ENCODE results near the gene SLX9. TPM values are rescaled to one million over a fixed set of nuclear protein-coding genes. Genes with fewer than 3 reads are reported as not detected.

SLX9 gene
- total and polyA plus RNA-seq, 7 donors: 9.7 to 38.8 (median 20.7) TPM

DNA sequence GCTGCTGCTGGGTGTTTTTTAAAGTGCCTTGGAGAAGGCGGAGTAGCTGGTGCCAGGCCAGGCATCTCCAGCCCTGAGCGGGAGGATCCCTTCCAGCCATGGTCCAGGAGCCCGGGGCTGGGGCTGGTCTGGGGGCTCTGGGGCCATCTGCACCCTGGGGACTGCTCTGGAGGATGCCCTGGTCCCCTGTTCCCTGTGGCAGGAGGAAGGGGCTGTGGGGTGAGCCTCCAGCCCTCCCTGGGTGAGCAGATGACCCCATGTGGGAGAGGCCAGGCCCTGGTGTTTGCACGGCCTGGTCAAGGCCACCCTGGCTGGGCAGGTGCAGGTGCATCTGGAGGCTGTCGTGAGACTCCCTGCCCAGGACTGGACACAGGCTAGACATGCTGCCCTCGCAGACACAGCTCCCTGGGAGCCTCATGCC is 56.7 kb downstream of the SLX9 start:
- H3K27ac ChIP-seq: peak overlapping the region in 1 of 4 donors; percentile 78
- H3K4me1 ChIP-seq: peaks cover 0 to 62% (median 57%) of the 10 kb centered on the region in 4 donors
- no peaks in the 10 kb centered on the region for H3K27me3 ChIP-seq
- intact Hi-C loops (cut with DNase I): no loop called here
- H3K9me3 ChIP-seq: no peaks in the 10 kb centered on the region
- H3K4me3 ChIP-seq: no peak overlapping the region
- peak; percentile 60 for DNase-seq
- WGBS, 2 donors: 56 to 68% methylated on average over 6 of the region's 6 CpGs
- H3K36me3 ChIP-seq: no peaks in the 10 kb centered on the region
- TF ChIP-seq, protein P1, sequence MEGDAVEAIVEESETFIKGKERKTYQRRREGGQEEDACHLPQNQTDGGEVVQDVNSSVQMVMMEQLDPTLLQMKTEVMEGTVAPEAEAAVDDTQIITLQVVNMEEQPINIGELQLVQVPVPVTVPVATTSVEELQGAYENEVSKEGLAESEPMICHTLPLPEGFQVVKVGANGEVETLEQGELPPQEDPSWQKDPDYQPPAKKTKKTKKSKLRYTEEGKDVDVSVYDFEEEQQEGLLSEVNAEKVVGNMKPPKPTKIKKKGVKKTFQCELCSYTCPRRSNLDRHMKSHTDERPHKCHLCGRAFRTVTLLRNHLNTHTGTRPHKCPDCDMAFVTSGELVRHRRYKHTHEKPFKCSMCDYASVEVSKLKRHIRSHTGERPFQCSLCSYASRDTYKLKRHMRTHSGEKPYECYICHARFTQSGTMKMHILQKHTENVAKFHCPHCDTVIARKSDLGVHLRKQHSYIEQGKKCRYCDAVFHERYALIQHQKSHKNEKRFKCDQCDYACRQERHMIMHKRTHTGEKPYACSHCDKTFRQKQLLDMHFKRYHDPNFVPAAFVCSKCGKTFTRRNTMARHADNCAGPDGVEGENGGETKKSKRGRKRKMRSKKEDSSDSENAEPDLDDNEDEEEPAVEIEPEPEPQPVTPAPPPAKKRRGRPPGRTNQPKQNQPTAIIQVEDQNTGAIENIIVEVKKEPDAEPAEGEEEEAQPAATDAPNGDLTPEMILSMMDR (IDR thresholded peaks at IDR 0.05): no peak
- TF ChIP-seq POLR2AphosphoS5 (IDR thresholded peaks at IDR 0.05) (no peak), EP300 (IDR thresholded peaks at IDR 0.05) (no peak), POLR2A (IDR thresholded peaks at IDR 0.05) (no peak)

DNA sequence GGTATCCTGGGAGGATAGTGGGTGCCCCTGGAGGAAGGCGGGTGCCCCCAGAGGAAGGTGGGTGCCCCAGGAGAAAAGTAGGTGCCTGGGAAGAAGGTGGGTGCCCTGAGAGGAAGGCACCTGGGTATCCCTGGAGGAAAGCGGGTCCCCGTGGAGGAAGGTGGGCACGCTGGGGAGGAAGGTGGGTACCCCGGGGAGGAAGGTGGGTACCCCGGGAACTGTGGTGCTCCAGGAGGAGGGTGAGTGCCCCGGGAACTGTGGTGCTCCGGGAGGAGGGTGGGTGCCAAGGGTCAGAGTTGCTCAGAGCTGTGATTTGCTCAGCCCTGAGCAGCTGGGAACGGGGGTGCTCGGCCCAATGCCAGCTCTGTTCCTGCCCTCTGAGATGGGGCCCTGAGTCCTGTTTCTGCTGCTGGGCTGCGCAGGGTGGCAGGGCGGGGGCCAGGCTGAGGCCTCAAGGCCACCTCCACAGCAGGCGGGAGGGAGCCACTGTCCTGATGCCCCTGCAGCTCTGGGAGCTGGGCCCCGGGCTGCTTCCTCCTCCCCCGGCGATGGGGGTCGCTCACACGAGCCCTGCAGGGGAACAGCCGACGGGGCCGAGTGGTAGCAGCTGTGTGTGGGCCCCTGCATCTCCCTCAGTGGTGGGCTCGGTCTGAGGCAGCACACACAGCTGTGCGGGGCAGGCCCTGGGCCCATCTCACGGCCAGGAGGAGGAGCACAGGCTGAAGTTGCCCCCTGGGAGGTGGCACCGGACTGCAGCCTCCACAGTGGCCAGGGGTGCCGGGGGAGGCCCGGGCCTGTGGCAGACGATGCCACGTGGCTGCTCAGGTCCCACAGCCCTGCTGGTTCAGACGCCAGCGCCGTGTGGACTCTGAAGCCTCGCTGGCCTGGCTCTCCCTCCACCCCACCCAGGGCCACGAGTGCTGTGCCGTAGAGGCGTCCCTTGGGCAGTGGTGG is 57.4 kb downstream of the SLX9 start:
- Histone ChIP-seq H3K4me1 (peaks cover 0 to 60% (median 54%) of the 10 kb centered on the region in 4 donors), H3K36me3 (no peaks in the 10 kb centered on the region), H3K9me3 (no peaks in the 10 kb centered on the region), H3K27ac (no peak overlapping the region), H3K27me3 (no peaks in the 10 kb centered on the region), H3K4me3 (no peak overlapping the region)
- DNase-seq: peak; percentile 64
- TF ChIP-seq EP300 (IDR thresholded peaks at IDR 0.05) (no peak), POLR2AphosphoS5 (IDR thresholded peaks at IDR 0.05) (no peak), POLR2A (IDR thresholded peaks at IDR 0.05) (no peak)
- TF ChIP-seq, protein P1 (IDR thresholded peaks at IDR 0.05): no peak
- WGBS, 2 donors: 57 to 69% methylated on average over 36 of the region's 36 CpGs
- intact Hi-C loops (cut with DNase I): no loop called here

DNA sequence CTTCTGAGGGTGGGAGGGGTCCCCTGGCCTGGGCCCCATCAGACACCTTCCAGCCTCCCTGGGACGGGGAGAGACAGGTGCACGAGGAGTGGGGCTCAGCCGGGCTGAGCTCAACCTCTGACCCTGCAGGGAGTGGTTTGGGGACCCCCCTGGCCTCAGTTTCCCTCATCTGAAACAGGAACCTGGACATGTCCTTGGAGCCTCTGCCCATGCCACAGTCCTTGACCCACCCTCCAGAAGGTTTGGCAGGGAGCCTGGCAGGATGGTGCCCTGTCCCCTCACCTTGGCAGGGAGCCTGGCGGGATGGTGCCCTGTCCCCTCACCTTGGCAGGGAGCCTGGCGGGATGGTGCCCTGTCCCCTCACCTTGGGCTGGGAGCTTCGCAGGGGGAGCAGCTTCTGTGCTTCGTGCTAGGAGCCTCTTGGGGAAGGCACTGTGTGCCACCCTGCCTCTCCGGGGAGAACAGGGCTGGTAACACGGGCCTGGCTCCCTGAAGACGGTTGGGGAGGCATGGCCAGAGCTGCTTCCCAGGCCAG is 58.3 kb downstream of the SLX9 start:
- WGBS, 2 donors: 51 to 83% methylated on average over 10 of the region's 10 CpGs
- H3K4me1 ChIP-seq: peaks cover 0 to 60% (median 52%) of the 10 kb centered on the region in 4 donors
- TF ChIP-seq, protein P1 (IDR thresholded peaks at IDR 0.05): no peak
- no peak for TF ChIP-seq POLR2A (IDR thresholded peaks at IDR 0.05)
- no peak for TF ChIP-seq EP300 (IDR thresholded peaks at IDR 0.05)
- TF ChIP-seq POLR2AphosphoS5 (IDR thresholded peaks at IDR 0.05): no peak

DNA sequence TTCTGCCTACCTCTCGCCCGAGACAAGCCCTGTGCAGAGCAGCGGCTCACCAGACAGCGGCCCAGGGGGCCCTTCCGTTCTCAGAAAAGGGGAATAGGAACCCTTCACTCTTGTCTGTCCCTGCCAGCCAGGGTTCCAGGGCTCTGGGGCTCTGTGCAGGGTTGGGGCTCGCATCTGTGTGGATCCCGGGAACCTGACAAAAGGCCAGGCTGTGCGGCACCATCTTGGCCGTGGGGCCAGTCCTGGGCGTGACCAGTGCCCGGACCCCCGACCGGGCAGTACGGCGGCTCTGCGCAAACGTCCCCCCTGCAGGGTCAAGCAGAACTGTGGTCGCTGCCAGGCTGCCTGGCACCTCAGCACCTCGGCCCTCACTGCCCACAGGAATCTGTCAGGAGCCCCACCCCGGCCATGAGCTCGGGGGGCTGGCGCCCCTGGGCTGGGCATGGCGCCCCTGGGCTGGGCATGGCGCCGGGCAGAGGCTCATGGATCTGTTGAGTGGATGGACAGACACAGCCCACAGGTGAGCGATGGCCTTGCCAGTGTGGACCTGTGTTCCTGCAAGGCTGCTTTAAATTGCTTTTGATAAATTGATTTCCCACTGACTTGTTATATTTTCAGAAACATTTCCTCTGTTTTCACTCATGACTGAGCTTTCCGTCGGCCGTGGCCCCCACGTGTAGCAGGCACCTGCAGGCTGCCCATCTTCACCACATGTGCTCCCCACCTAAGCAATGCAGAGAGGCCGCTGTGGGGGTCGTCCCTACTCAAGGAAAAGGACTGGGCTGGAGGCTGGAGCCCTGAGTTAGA is 59.0 kb downstream of the SLX9 start:
- no peak overlapping the region for H3K27ac ChIP-seq
- 75 to 79% methylated on average over 32 of the region's 32 CpGs for WGBS, 2 donors

More for the DNA sequence above, 58.3 kb downstream of the SLX9 start:
- intact Hi-C loops (cut with DNase I): no loop called here
- Histone ChIP-seq H3K27me3 (no peaks in the 10 kb centered on the region), H3K27ac (no peak overlapping the region), H3K9me3 (no peaks in the 10 kb centered on the region), H3K4me3 (no peak overlapping the region), H3K36me3 (no peaks in the 10 kb centered on the region)
- peak; percentile 59 for DNase-seq

More for the DNA sequence above, 59.0 kb downstream of the SLX9 start:
- peak; percentile 61 for DNase-seq
- no peaks in the 10 kb centered on the region for H3K9me3 ChIP-seq
- no peaks in the 10 kb centered on the region for H3K27me3 ChIP-seq
- H3K4me3 ChIP-seq: no peak overlapping the region
- peaks cover 0 to 60% (median 52%) of the 10 kb centered on the region in 4 donors for H3K4me1 ChIP-seq
- intact Hi-C loops (cut with DNase I): no loop called here
- H3K36me3 ChIP-seq: no peaks in the 10 kb centered on the region
- no peak for TF ChIP-seq POLR2A (IDR thresholded peaks at IDR 0.05)
- TF ChIP-seq POLR2AphosphoS5 (IDR thresholded peaks at IDR 0.05): no peak
- TF ChIP-seq EP300 (IDR thresholded peaks at IDR 0.05): no peak
- TF ChIP-seq, protein P1 (IDR thresholded peaks at IDR 0.05): no peak

Measured in sigmoid colon (tissue), 7 donors.